Measurements from ENCODE around the gene LRRC23. TPM values are rescaled to one million over a fixed set of nuclear protein-coding genes. Genes with fewer than 3 reads are reported as not detected.

Gene LRRC23
- total RNA-seq, 1 experiment from 2014 or later = 8.0 TPM

DNA sequence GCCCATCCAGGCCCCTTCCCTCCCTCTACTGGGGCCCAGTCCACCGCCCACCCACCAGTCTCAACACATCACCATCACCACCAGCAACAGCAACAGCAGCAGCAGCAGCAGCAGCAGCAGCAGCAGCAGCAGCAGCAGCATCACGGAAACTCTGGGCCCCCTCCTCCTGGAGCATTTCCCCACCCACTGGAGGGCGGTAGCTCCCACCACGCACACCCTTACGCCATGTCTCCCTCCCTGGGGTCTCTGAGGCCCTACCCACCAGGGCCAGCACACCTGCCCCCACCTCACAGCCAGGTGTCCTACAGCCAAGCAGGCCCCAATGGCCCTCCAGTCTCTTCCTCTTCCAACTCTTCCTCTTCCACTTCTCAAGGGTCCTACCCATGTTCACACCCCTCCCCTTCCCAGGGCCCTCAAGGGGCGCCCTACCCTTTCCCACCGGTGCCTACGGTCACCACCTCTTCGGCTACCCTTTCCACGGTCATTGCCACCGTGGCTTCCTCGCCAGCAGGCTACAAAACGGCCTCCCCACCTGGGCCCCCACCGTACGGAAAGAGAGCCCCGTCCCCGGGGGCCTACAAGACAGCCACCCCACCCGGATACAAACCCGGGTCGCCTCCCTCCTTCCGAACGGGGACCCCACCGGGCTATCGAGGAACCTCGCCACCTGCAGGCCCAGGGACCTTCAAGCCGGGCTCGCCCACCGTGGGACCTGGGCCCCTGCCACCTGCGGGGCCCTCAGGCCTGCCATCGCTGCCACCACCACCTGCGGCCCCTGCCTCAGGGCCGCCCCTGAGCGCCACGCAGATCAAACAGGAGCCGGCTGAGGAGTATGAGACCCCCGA, 32.2 kb downstream of the LRRC23 start:
- no peak for DNase-seq (ENCODE audit: low read depth, low spot score)
- TF ChIP-seq CBX3 (IDR thresholded peaks at IDR 0.05; ENCODE audit: low read depth) (no peak), YY1 (IDR thresholded peaks at IDR 0.05; ENCODE audit: extremely low read depth, insufficient replicate concordance, low read depth, low read length) (no peak), TCF7L2 (IDR thresholded peaks at IDR 0.05; ENCODE audit: borderline replicate concordance, extremely low read depth, insufficient read depth, insufficient read length) (no peak), EZH2 (IDR thresholded peaks at IDR 0.05) (no peak), CEBPB (IDR thresholded peaks at IDR 0.05; ENCODE audit: low read depth) (no peak), EZH2phosphoT487 (IDR thresholded peaks at IDR 0.05; ENCODE audit: borderline replicate concordance) (no peak), RAD21 (IDR thresholded peaks at IDR 0.05; ENCODE audit: low read depth) (no peak), ELF1 (IDR thresholded peaks at IDR 0.05; ENCODE audit: borderline replicate concordance, low read depth) (no peak), SRF (IDR thresholded peaks at IDR 0.05; ENCODE audit: low read depth) (no peak), POLR2A (IDR thresholded peaks at IDR 0.05; ENCODE audit: borderline replicate concordance, extremely low read depth, insufficient read depth, insufficient read length) (no peak), EGR1 (IDR thresholded peaks at IDR 0.05; ENCODE audit: low read depth) (no peak), POLR2AphosphoS5 (IDR thresholded peaks at IDR 0.05; ENCODE audit: low read depth, low read length) (no peak), SIN3A (IDR thresholded peaks at IDR 0.05; ENCODE audit: low read depth) (no peak)
- TF ChIP-seq, protein P1, sequence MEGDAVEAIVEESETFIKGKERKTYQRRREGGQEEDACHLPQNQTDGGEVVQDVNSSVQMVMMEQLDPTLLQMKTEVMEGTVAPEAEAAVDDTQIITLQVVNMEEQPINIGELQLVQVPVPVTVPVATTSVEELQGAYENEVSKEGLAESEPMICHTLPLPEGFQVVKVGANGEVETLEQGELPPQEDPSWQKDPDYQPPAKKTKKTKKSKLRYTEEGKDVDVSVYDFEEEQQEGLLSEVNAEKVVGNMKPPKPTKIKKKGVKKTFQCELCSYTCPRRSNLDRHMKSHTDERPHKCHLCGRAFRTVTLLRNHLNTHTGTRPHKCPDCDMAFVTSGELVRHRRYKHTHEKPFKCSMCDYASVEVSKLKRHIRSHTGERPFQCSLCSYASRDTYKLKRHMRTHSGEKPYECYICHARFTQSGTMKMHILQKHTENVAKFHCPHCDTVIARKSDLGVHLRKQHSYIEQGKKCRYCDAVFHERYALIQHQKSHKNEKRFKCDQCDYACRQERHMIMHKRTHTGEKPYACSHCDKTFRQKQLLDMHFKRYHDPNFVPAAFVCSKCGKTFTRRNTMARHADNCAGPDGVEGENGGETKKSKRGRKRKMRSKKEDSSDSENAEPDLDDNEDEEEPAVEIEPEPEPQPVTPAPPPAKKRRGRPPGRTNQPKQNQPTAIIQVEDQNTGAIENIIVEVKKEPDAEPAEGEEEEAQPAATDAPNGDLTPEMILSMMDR (IDR thresholded peaks at IDR 0.05 in 2 of 3, conservative IDR thresholded peaks at IDR 0.05 in 1 of 3; ENCODE audit: borderline replicate concordance in 1 of 3, insufficient read depth in 1 of 3, low read depth in 2 of 3, low read length in 2 of 3) = no peak
- TF ChIP-seq, protein P2, sequence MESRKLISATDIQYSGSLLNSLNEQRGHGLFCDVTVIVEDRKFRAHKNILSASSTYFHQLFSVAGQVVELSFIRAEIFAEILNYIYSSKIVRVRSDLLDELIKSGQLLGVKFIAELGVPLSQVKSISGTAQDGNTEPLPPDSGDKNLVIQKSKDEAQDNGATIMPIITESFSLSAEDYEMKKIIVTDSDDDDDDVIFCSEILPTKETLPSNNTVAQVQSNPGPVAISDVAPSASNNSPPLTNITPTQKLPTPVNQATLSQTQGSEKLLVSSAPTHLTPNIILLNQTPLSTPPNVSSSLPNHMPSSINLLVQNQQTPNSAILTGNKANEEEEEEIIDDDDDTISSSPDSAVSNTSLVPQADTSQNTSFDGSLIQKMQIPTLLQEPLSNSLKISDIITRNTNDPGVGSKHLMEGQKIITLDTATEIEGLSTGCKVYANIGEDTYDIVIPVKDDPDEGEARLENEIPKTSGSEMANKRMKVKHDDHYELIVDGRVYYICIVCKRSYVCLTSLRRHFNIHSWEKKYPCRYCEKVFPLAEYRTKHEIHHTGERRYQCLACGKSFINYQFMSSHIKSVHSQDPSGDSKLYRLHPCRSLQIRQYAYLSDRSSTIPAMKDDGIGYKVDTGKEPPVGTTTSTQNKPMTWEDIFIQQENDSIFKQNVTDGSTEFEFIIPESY (IDR thresholded peaks at IDR 0.05; ENCODE audit: extremely low read depth, insufficient replicate concordance, low read length) = no peak
- TF ChIP-seq, protein P3, sequence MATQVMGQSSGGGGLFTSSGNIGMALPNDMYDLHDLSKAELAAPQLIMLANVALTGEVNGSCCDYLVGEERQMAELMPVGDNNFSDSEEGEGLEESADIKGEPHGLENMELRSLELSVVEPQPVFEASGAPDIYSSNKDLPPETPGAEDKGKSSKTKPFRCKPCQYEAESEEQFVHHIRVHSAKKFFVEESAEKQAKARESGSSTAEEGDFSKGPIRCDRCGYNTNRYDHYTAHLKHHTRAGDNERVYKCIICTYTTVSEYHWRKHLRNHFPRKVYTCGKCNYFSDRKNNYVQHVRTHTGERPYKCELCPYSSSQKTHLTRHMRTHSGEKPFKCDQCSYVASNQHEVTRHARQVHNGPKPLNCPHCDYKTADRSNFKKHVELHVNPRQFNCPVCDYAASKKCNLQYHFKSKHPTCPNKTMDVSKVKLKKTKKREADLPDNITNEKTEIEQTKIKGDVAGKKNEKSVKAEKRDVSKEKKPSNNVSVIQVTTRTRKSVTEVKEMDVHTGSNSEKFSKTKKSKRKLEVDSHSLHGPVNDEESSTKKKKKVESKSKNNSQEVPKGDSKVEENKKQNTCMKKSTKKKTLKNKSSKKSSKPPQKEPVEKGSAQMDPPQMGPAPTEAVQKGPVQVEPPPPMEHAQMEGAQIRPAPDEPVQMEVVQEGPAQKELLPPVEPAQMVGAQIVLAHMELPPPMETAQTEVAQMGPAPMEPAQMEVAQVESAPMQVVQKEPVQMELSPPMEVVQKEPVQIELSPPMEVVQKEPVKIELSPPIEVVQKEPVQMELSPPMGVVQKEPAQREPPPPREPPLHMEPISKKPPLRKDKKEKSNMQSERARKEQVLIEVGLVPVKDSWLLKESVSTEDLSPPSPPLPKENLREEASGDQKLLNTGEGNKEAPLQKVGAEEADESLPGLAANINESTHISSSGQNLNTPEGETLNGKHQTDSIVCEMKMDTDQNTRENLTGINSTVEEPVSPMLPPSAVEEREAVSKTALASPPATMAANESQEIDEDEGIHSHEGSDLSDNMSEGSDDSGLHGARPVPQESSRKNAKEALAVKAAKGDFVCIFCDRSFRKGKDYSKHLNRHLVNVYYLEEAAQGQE (IDR thresholded peaks at IDR 0.05; ENCODE audit: low read depth) = no peak
- TF ChIP-seq, protein P4, sequence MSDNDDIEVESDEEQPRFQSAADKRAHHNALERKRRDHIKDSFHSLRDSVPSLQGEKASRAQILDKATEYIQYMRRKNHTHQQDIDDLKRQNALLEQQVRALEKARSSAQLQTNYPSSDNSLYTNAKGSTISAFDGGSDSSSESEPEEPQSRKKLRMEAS (IDR thresholded peaks at IDR 0.05) = no peak
- H4K20me1 ChIP-seq (ENCODE audit: insufficient read depth) = no peaks in the 10 kb centered on the region
- peak overlapping the region; percentile 61 to 68 for H3K4me3 ChIP-seq (replicated peaks in 1 of 2; ENCODE audit: low read depth in 1 of 2, low read length in 2 of 2)
- H3K9me2 ChIP-seq (ENCODE audit: insufficient read depth) = no peaks in the 10 kb centered on the region
- ChIA-PET POLR2A (interaction anchor here (1.1 to 1.2 kb wide), 3 partner anchors 9 to 64 kb away, joined by 7 to 15 read pairs (median 13); partner anchors contain the start of genes ATN1 and SPSB2), RAD21 (ENCODE audit: low non-redundant PET in 1 of 2, low total read pairs in 2 of 2, uncharacterized antibody in 2 of 2, unreplicated experiment in 2 of 2) (no interaction called here), CTCF (interaction anchor here (0.8 to 2.3 kb wide), 7 partner anchors 8 to 85 kb away, joined by 3 to 23 read pairs (median 6); partner anchors contain the start of genes SPSB2 and USP5)
- H3K27me3 ChIP-seq (ENCODE audit: insufficient read depth, low read length) = no peaks in the 10 kb centered on the region
- peak overlapping the region; percentile 91 for H3K4me2 ChIP-seq (ENCODE audit: low read length)
- no peaks in the 10 kb centered on the region for H3K9me3 ChIP-seq (ENCODE audit: control insufficient read depth in 1 of 2, insufficient read depth in 1 of 2, low read depth in 1 of 2, low read length in 2 of 2)
- H2AFZ ChIP-seq (ENCODE audit: low read depth, low read length, poor library complexity, severe bottlenecking) = no peak overlapping the region
- ATAC-seq = peak; percentile 10
- intact Hi-C loops (cut with micrococcal nuclease) = no loop called here
- peaks cover 7 to 29% of the 10 kb centered on the region in 2 experiments; a peak in 3 of 4 replicates for H3K4me1 ChIP-seq (ENCODE audit: control insufficient read depth in 1 of 2, insufficient read depth in 2 of 2, low read length in 2 of 2)
- H3K27ac ChIP-seq (ENCODE audit: low read depth, low read length) = peak overlapping the region; percentile 93
- H3K9ac ChIP-seq (ENCODE audit: low read length) = peak overlapping the region; percentile 93
- BruUV-seq (replicated peaks) = TSS peak; percentile 27
- H3K79me2 ChIP-seq (ENCODE audit: insufficient read depth, low read length) = peaks cover 31% of the 10 kb centered on the region
- peaks cover 15 to 37% of the 10 kb centered on the region in 2 experiments; a peak in 3 of 4 replicates for H3K36me3 ChIP-seq (ENCODE audit: control insufficient read depth in 1 of 2, insufficient read depth in 2 of 2, low read length in 2 of 2)

Data from HCT116 (cell line).